NCI-H748 (cell line): ENCODE results near the gene SPAM1.
"Not testable (repeated sequence)": the region's sequence is repeated elsewhere in the genome, so short reads cannot be mapped to it uniquely, and the experiment has no call there.

Source experiments
- DNase-seq: peaks from one replicate; lab custom pipeline; 2025; ENCODE audit not compliant: unreplicated experiment; lab: John Stamatoyannopoulos, UW

Gene SPAM1

DNA sequence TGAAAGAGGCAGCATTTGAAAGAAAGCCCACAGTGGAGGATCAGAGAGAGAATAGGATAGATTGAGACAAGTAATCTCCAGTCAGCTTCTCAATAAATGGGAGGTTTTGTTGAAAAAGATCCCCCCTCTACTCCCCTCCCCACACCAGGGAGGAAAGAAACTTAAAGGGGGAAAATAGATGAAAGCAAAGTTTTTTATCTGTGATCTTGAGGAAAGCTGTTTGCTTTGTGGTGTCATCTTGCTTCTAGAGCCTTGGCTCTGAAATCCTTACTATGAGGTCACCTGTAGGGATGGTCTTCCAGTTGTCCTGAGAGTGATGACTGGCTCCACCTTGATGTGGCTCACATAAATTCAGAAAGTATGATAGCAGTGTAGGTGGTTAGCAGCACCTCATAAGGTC, at the start of gene SPAM1:
TSS of gene SPAM1 (plus strand) at position 301 of the 400 bp plus-strand sequence. CDS start 28,330 bp downstream, outside the sequence.
- DNase-seq: no peak

DNA sequence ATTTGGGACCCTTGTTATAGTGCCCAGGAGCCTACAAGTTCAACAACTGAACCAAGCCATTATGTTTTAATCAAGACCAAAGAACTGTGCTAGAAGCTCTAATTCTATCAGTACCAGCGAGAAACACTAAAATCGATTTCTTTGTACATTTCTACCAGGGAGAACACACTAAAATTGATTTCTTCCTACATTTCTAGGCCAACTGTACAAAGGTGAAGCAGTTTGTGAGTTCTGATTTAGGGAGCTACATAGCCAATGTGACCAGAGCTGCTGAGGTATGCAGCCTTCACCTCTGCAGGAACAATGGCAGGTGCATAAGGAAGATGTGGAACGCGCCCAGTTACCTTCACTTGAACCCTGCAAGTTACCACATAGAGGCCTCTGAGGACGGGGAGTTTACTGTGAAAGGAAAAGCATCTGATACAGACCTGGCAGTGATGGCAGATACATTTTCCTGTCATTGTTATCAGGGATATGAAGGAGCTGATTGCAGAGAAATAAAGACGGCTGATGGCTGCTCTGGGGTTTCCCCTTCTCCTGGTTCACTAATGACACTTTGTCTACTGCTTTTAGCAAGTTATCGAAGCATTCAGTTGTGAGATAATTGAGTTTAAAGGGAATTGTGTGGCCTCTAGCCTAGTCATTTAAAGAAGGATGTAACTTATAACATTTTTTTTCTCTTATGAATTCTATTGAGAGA, 48.3 kb upstream of the SPAM1 start:
- no peak for DNase-seq

DNA sequence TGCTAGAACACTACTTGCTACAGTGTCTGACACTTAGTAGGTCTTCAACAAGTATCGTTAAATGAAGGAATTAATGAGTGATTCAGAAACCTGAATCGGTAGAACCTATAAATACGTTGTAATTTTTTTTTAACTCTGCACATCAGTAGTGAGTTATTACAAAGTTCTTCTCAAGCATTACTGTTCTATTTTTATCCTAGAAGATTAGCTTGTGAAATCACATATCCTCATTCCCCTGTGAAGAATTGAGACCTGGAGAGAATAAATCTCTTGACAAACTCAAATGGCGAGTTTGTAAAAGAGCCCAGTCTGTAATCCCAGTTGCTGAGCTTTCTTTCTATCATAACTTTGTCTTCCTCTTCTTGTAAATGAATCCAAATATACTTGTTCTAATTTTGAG, 45.4 kb upstream of the SPAM1 start:
- no peak for DNase-seq

- no peak for DNase-seq
Measured at GRCh38 chr7:123881300-123881699, 43.7 kb upstream of the SPAM1 start.

DNA sequence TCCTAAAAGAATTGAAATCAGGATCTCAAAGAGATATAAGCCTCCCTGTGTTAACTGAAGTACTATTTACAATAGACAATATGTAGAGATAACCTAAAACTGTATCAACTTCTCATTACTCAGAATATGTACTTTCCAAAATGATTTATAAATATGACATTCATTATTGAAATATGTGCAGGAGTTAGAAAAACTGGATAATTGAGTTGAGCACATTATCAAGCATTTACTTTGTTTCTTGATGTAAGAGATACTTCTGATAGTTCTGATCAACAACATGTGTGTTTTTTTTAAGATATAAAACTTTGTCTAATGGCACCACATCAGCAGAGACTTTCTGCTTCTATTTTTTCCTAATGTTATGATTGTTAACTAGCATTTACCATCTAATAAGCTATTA, 41.9 kb upstream of the SPAM1 start:
- DNase-seq: no peak

DNA sequence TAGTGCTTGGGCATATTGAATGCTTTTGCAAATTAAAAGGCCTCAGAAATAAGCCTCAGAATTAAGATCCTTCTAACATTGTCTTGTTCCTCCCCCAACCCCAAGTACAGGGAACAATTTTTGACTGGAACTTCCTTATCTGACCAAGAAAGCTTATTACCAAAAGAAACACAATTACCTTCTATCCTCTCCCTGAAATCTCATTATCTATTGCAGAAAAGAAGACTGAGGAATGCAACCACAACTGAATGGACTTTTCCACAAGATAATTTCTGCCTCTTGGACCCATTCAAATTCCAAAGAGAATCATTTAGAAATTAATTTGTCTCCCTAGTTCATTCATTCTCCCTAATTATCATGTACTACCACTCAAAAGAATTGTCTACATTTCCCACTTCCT, 36.8 kb upstream of the SPAM1 start:
- no peak for DNase-seq

DNA sequence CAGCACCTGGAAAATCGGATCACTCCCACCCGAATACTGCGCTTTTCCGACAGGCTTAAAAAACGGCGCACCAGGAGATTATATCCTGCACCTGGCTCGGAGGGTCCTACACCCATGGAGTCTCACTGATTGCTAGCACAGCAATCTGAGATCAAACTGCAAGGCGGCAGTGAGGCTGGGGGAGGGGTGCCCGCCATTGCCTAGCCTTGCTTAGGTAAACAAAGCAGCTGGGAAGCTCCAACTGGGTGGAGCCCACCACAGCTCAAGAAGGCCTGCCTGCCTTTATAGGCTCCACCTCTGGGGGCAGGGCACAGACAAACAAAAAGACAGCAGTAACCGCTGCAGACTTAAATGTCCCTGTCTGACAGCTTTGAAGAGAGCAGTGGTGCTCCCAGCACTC, 30.3 kb upstream of the SPAM1 start:
- not testable (repeated sequence) for DNase-seq

- no peak for DNase-seq
Measured at GRCh38 chr7:123901101-123901500, 23.9 kb upstream of the SPAM1 start.

- no peak for DNase-seq
Measured at GRCh38 chr7:123905714-123906113, 19.3 kb upstream of the SPAM1 start.

GRCh38 chr7:123916240-123916724, 8.8 kb upstream of the SPAM1 start:
- DNase-seq: peak; percentile 48

DNA sequence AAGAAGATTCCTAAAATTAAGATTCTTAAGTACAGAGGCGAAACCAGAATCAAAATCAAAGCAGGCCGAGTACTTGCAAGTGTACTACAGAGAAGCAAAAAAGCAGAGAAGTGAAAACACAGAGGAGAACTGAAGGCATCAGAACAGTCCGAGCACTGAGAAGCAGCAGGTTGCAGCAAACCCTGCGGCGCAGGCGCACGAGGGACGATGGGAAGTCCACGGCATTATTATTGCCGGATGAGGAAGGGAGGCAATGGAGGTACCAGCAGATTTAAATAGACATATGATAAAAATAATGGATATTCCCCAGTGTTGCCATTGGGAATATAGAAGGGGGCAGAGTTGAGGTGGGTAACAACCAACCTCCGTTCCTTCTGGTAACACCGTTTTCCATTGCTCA, 7.2 kb upstream of the SPAM1 start:
- peak; percentile 26 for DNase-seq

- DNase-seq: peak; percentile 13
Measured at GRCh38 chr7:123918309-123918708, 6.7 kb upstream of the SPAM1 start.

- no peak for DNase-seq
Measured at GRCh38 chr7:123923599-123923998, 1.4 kb upstream of the SPAM1 start.

DNA sequence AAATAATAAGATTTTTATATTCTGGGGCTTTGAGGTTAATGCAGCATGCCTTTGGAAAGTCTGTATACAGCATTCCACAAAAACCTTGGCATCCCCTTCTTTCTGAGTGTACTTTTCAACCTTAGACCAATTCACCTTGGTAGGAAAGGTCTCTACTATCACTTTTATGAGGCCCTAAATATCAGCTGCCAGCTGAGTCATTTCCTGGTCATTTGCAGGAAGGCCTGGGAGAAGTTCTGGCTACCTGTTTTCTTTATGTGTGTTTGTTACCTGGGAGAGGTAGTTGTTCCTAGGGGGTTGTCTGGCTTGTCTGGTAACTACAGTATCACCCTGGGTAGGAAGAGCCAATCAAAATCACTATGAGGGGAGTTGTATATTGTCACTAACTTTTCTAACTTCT, 4.1 kb downstream of the SPAM1 start:
- no peak for DNase-seq

DNA sequence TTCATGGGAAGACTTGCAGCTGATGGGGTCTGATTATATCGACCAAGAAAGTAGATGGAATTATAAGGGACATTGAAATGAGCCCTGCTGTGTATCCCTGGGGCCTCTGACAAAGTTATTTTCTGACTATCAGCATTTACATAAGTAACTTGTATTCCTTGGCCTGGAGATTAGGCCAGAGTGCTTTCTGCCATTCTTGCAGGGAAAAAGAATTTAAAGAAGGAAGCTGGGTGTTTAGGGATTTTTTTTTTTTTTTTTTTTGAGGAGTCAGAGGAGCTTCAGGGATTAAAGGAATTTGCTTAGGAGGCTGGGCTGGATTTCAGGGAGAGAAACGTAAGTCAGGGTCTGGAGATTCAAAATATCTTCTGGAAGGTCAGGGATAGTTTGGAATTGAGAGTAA, 4.6 kb downstream of the SPAM1 start:
- no peak for DNase-seq

DNA sequence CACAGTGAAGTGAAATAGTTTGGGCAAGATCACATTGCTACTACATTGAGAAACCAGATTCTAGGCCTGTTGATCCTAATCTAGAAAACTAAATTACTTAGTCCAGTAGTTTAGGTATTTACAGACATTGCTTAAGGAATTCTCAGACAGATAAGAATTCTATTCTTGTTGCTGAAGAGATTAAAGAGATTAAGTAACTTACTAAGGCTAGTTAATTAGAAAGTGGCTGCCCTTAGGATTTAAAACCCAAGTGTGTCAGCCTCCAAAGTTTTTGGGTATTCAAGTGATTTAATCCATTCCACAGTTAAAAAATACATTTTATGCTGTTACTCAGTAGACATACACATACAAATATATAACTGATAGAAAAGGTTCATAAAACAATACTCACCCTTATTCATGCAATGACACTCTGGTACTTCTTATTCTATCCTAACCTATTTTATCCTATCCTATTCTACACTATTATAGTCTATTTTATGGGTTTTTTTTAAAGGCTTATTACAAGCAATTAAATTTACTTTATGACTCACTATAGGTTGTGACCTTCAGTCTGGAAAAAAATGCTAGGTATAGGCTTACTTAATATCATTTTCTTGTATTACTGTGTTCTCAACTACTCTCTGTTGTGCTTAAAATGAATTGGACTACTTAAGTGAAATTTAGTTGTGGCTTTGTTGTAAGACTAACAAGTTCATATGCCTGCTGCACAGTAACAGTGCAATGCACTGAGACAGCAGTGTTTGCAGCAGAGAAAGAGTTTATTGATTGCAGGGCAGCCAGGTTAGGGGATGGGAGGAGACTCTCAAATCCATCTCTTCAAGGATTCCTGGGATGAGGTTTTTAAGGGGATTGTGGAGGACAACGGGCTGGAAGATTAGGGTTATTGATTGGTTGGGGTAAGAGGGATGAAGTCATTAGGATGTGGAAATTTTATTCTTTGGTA, 10.7 kb downstream of the SPAM1 start:
- no peak for DNase-seq

DNA sequence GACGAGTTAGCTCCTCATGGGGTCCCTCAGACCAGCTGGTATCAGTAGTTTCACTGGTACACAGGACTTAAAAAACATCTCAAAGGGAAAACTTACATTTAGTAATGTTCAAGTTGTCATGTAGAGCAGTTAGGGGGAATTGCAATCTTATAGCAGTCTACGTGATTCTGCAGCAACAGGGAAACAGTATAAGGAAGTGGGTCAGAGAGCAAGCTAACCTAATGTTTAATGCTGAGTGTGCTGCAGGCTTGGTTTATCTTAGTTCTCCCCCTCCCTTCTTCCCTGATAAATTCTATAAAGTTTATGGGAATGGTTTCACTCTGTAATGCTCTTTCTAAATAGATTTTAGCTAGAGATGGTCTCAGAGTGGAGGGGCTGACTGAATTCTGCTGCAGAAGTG, 11.3 kb downstream of the SPAM1 start:
- no peak for DNase-seq

DNA sequence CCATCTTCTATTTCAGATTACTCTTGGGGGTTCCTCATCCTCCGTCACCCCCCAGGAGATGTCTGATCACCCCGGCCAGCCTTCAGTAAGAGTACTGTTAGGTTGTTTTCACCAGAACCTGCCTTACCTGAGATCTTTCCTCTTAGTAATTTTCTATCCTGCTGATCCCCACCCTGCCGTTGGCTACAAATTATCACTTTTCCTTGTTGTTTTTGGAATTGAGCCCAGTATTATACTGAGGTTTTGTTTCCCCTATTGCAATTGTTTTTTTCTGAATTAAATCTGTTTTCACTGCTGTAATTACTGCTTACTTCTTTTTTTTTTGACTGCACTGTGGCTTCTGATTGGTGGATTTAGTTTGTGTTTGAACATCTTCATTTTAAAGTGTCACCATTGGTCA, 14.7 kb downstream of the SPAM1 start:
- DNase-seq: peak; percentile 47

GRCh38 chr7:123941391-123942180, 16.5 kb downstream of the SPAM1 start:
- DNase-seq: no peak

- peak; percentile 4 for DNase-seq
Measured at GRCh38 chr7:123944395-123944794, 19.4 kb downstream of the SPAM1 start.

DNA sequence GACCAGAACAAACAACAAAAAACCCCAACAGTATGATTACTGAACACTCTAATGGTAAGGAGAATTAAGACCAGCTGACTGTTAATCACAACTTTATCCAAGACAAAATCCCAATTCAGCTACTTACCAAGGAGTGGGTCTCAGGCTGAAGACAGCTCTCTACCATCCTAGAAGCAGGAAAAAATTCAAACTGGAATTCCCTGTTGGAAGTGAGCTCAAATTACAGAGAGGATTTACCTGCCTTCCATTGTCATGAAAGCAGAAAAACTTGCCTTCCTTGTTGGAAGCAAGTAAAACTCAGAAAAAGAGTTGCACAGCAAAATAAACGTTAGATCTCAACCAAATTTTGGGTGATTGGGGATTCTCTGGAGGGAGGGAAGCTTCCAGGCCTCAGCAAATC, 20.9 kb downstream of the SPAM1 start:
- DNase-seq: no peak
